Left colon (tissue), 2 donors: Measurements from ENCODE around the gene ASCC2. TPM values are rescaled to one million over a fixed set of nuclear protein-coding genes. Genes with fewer than 3 reads are reported as not detected.
"Not testable (repeated sequence)": the region's sequence is repeated elsewhere in the genome, so short reads cannot be mapped to it uniquely, and the experiment has no call there.

Source experiments
- ATAC-seq: fragments of 200-7000 bp; cut with Tn5 transposase; one replicate; pipeline ENCODE4 v1.9.1; 2020; ENCODE audit warnings: mild to moderate bottlenecking, moderate library complexity
- DNase-seq, 2 donors: peaks; one replicate each; pipeline ENCODE4 v3.0.0-alpha.2; 2020
- intact Hi-C, 2 donors: fragments of 100-400 bp; cut with DNase I in 1 of 2; cut with micrococcal nuclease in 1 of 2; formaldehyde crosslinking; loops; one replicate each; pipeline versions ENCODE4 v1.11.2 to v1.14.0; 2022; cut with DNase I, micrococcal nuclease
- long read RNA-seq: library from polyadenylated mRNA; unstranded; transcript quantifications from one replicate; pipeline ENCODE4 v2.0.0, GENCODE V29; 2021
- total RNA-seq, 2 donors: library from RNA; stranded (reverse); fragmentation: NEBNext Ultra II Directional; extraction: Animal tissue kit (Norgen Biotek cat#: 25700); gene quantifications; one replicate each; pipeline ENCODE4 v1.2.1, GENCODE V29; 2021
- donor health status: DM: no; HTN: no; CAD: no.
- donor health status: DM: yes; HTN: yes; CAD: no.

Gene ASCC2, protein sequence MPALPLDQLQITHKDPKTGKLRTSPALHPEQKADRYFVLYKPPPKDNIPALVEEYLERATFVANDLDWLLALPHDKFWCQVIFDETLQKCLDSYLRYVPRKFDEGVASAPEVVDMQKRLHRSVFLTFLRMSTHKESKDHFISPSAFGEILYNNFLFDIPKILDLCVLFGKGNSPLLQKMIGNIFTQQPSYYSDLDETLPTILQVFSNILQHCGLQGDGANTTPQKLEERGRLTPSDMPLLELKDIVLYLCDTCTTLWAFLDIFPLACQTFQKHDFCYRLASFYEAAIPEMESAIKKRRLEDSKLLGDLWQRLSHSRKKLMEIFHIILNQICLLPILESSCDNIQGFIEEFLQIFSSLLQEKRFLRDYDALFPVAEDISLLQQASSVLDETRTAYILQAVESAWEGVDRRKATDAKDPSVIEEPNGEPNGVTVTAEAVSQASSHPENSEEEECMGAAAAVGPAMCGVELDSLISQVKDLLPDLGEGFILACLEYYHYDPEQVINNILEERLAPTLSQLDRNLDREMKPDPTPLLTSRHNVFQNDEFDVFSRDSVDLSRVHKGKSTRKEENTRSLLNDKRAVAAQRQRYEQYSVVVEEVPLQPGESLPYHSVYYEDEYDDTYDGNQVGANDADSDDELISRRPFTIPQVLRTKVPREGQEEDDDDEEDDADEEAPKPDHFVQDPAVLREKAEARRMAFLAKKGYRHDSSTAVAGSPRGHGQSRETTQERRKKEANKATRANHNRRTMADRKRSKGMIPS
- 10 to 100 TPM; 63.0 to 71.3 TPM for total RNA-seq
- long read RNA-seq, transcript ASCC2-202 (21 exons, 2,823 nt) = major isoform, 40 of 159 reads
- long read RNA-seq, transcript ASCC2-201 (20 exons, 2,793 nt) = minor isoform, 18 of 159 reads
- long read RNA-seq, partial matches to known transcripts = 57 of 159 reads
- long read RNA-seq, other reads (novel, unspliced or antisense) = 43 of 159 reads

DNA sequence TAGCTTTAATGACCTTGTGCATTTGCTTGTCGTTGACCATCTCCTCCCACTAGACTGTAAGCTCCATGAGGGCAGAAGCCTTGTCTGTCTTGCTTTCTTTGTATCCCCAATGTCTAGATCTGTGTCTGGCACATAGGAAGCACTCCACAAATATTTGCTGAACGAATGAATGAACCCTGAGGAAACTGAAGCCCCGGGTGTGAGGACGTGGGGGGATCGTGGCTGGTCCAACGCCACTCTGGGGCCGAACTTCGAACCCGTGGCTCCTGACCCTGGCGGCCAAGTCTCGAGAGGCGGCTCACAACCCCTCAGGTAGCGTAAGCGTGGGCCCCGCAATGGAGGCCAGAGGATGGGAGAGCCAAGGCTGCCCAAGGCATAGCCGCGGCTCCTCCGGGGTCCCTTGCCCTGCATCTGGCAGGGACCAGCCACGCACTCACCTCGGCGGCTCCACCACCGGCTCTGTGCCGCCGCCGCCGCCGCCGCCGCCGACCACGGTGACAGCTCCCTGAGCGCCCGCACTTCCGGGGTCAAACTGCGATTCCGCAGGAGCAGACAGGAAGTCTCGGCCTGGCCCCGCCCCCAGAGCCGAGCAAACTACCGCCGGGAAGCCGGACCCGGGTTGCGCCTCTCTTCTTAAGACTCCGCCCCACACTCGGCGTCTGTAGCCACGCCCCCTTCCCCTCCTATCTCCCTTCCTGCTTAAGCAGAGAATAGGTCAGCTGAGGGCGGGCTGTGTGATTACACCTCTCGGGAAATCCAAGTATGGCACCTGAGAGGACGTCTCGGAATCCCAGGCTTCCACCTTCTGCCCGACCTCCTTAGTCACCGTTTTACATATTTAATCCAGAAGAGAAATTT lies at the start of gene ASCC2:
Gene ASCC2, minus strand, starts transcription at position 534 of the 858 bp plus-strand sequence. CDS start 5,949 bp downstream, outside the sequence.
- peak; percentile 98 for ATAC-seq
- intact Hi-C loops = no loop called here
- DNase-seq = peak; percentile 100

DNA sequence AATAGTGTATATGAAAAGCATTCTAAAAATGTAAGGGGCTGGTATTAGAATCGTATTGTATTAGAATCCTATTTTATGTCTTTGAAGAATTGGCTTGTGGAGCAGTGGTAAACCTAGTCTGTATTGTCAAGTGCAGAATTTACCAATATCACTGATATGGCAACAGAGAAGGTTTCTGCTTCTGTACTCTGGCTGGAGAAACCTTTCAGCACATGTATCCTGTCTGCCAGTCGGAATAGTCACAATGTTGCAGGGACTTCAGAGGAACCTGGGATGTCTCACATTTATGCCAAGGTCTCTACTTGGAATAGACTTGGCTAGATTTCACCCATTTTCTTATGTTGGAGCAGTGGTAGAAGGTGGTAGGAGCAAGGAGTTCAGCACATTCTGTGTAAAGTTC lies 49.3 kb upstream of the ASCC2 start:
- ATAC-seq (no peak), DNase-seq (no peak)
- intact Hi-C loops = no loop called here

DNA sequence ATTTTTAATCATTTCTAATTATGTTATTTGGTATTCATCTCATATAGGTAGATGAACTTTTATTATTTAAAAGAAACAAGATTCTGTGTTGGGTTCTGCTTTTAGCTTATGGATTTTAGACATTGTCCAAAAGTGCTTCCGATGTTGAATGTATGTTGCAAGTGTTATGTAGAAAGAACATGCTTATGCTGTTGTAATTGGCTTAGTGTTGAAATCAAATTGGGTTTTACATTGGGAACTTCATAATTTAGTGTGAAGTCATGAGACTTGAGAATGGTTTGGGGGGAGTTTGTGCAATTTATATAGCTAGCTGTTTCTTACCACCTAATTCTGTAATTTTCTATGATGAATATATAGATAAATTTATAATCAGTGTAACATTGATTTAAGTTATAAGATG lies 48.5 kb upstream of the ASCC2 start:
- no peak for DNase-seq
- intact Hi-C loops = no loop called here
- no peak for ATAC-seq

GRCh38 chr22:29885610-29886009 lies 47.5 kb upstream of the ASCC2 start:
- ATAC-seq (no peak), DNase-seq (no peak)
- intact Hi-C loops = no loop called here

DNA sequence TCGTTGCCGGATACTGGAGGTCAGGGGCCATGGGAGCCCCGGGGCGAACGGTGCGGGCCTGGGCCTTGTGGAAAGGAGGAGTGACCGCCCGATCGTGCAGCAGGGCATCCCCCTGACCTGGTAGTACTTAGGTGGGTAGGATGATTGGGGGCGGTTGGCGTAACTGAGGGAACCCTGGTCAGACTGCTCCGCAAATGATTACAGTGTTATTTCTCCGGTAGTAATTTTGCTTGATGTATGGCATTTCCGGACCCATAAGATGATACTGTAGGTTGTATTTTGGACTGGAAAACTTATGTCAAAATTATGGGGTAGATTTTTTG lies 45.7 kb upstream of the ASCC2 start:
- DNase-seq = no peak
- ATAC-seq = no peak
- intact Hi-C loops = no loop called here

DNA sequence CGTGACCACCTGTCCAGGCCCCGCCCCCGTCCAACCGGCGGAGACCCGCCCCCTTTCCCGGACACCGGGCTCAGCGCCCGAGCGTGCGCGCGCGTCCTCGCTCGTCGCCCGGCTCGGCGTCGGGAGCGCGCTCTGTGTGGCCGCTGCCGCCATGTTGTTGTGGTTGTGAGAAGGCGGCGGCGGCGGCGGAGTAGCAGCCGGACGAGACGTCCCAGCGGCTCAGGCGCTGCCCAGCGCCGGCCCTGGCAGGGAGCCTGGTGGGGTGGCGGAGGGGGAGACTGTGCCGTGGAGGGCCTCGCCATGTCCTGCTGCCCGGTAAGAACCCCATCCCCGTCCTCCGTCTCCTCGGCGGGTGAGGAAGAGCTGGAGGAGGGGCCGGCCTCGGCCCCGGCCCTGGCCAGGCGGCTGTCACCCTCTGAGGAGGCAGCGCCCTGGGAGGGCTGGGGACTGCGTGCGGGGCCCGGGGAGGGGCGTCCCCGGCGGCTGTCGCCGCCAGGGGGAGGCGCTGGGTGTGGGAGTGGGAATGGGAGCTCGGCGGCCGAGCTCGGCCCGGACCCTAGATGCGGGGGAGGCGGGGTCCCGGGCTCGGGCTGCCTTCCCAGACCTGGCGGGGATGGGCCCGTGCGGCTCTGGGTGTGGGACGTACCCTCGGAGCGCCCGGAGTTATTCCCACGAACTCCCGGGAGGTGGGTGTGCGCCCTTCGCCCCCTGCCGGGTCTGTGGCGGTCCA lies 45.1 kb upstream of the ASCC2 start, which contains the start of gene MTMR3:
Gene MTMR3, plus strand, starts transcription at position 130 of the 730 bp plus-strand sequence. CDS start 87,886 bp downstream, outside the sequence.
- ATAC-seq = peak; percentile 93
- intact Hi-C loops = no loop called here
- DNase-seq = peak; percentile 94 to 98

- intact Hi-C loops = no loop called here
- DNase-seq (no peak), ATAC-seq (no peak)
These were observed 44.6 kb upstream of the ASCC2 start for GRCh38 chr22:29882716-29883044.

- no peak for ATAC-seq
These were observed 41.7 kb upstream of the ASCC2 start for GRCh38 chr22:29879753-29880152.

DNA sequence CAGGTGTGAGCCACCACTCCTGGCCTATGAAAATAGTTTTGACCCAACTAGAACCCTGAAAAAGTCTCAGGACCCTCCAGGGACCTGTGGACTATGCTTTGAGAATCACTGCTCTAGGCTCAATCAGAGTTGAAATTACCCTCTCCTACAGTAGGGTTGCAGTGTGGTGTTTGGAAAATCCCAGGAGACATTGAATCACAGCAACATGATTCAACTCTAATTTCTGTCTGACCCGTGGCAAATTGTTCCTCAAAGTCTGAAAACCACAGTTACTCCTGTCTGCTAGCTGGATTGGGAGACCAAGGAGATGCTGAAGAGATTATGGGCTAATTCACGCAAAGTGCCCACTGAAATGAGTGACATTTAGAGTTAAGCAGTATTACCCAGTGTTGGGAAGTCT lies 39.5 kb upstream of the ASCC2 start:
- no peak for ATAC-seq
- intact Hi-C loops = no loop called here
- no peak for DNase-seq

More at GRCh38 chr22:29879753-29880152, 41.7 kb upstream of the ASCC2 start:
- intact Hi-C loops = no loop called here
- DNase-seq = no peak

DNA sequence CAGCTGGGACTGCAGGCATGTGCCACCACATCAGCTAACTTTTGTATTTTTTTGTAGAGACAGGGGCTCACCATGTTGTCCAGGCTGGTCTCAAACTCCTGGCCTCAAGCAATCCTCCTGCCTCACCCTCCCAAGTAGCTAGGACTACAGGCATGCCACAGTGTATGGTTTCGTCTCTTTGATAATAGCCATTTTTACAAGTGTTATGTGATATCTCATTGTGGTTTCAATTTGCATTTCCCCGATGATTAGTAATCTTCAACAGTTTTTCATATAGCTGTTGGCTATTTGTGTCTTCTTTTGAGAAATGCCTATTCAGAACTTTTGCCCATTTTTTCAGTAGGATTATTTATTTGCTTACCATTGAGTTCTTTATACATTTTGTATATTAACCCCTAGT lies 35.9 kb upstream of the ASCC2 start:
- intact Hi-C loops = no loop called here
- ATAC-seq (no peak), DNase-seq (no peak)

DNA sequence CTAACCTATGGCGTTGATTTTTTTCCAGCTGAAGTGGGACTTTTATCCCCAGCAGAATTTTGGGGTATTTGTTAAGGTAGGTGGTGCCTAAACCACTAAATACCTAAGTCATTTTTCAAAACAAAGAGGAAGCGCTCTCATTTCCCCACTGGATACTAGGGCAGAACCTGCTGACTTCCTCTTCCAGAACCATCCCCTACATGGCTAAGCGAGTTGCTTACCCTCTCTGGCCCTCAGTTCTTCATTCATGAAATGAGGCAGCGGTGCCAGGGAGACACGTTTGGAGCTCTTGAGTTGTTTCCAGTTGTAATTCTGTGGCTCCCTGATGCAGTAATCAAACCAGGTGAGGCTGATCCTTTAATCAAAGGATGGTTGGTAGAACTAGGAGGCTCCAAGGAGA lies 34.9 kb upstream of the ASCC2 start:
- DNase-seq (no peak), ATAC-seq (no peak)
- intact Hi-C loops = no loop called here

- ATAC-seq (peak; percentile 34), DNase-seq (no peak)
- intact Hi-C loops = no loop called here
These were observed 34.2 kb upstream of the ASCC2 start for GRCh38 chr22:29872144-29872893.

DNA sequence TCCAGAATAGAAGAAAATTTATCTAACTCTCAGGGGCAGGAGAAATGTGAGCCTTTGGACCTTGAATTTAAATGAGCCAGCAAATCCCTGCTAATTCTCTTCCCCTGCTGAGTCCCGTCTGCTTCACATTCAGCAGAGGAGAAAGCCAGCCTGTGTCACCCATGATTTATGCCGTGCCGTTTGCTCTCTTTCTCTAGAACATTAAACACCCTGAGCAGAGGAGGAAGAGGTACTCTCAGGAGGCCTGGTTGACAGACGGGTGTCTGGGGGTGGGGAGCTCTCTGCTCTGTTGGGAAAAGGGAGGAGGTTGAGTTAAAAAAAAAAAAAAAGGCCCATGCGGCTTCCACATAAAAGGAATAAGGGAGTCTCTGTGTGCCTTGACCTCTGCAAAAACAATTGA lies 33.6 kb upstream of the ASCC2 start:
- peak; percentile 85 for ATAC-seq
- intact Hi-C loops = no loop called here

GRCh38 chr22:29870574-29870973 lies 32.5 kb upstream of the ASCC2 start:
- DNase-seq (no peak), ATAC-seq (no peak)
- intact Hi-C loops = no loop called here

More for the DNA sequence above, 33.6 kb upstream of the ASCC2 start:
- peak in 1 of 2 donors; percentile 32 for DNase-seq

DNA sequence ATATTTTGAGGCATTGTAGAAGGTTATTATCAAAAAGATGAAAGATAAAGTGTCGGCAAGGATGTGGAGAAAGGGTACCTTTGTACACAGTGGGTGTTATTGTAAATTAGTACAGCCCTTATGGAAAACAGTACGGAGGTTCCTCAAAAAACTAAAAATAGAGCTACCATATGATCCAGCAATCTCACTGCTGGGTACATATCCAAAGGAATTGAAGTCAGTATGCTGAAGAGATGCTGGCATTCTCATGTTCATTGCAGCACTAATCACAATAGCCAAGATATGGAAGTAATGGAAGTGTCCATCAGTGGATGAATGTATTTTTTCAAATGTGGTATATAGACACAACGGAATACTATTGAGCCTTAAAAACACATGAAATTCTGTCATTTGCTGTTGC lies 29.8 kb upstream of the ASCC2 start:
- DNase-seq (no peak), ATAC-seq (no peak)
- intact Hi-C loops = no loop called here

DNA sequence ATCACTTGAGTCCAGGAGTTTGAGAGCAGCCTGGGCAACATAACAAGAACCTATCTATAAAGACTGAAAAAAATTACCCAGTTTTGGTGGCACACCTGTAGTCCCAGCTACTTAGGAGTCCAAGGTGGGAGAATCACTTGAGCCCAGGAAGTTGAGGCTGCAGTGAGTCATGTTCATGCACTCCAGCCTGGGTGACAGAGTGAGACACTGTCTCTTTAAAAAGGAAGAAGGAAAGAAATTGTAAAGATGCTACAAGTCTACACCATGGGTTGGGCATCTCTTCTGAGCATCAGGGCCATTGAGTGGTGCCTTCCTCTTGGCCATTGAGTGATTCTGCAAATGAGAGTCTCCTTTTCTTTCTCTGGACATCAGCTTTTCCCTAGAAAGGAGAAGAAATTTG lies 29.2 kb upstream of the ASCC2 start:
- DNase-seq (no peak), ATAC-seq (no peak)
- intact Hi-C loops = no loop called here

- DNase-seq, intact Hi-C loops, ATAC-seq: not testable (repeated sequence)
These were observed 27.5 kb upstream of the ASCC2 start for GRCh38 chr22:29865572-29865971.
